HEK293T (cell line): ENCODE measurements around the gene HCN4.

Experiments used
- BHLHE40 ChIP-seq: fragments of 450-650 bp; IDR thresholded peaks from 2 replicates; pipeline ENCODE4 v1.6.1; 2016; ENCODE audit warnings: mild to moderate bottlenecking, moderate library complexity, borderline replicate concordance
- CTBP1 ChIP-seq: fragments of 450-650 bp; IDR thresholded peaks from 2 replicates; pipeline ENCODE4 v1.6.1; 2016; ENCODE audit warnings: borderline replicate concordance
- ELF4 ChIP-seq: fragments of 450-650 bp; IDR thresholded peaks from 2 replicates; pipeline ENCODE4 v1.6.1; 2017; ENCODE audit warnings: antibody characterized with exemption
- FOXM1 ChIP-seq: fragments of 450-650 bp; IDR thresholded peaks from 2 replicates; pipeline ENCODE4 v1.6.1; 2017; ENCODE audit warnings: mild to moderate bottlenecking, borderline replicate concordance
- HDGF ChIP-seq: fragments of 450-650 bp; IDR thresholded peaks from 2 replicates; pipeline ENCODE4 v1.6.1; 2017; ENCODE audit warnings: antibody characterized with exemption, borderline replicate concordance
- NFRKB ChIP-seq: fragments of 450-650 bp; IDR thresholded peaks from 2 replicates; pipeline ENCODE4 v1.6.1; 2016; ENCODE audit warnings: mild to moderate bottlenecking, moderate library complexity
- SP1 ChIP-seq: fragments of 450-650 bp; IDR thresholded peaks from 2 replicates; pipeline ENCODE4 v1.6.1; 2017
- SUZ12 ChIP-seq: fragments of 450-650 bp; IDR thresholded peaks from 2 replicates; pipeline ENCODE4 v1.6.1; 2016; ENCODE audit warnings: mild to moderate bottlenecking

GRCh38 chr15:73373221-73373620 is 4.5 kb upstream of the HCN4 start:
- TF ChIP-seq SP1 (no peak), ELF4 (no peak), BHLHE40 (no peak), SUZ12 (no peak), NFRKB (no peak), CTBP1 (no peak), FOXM1 (no peak), HDGF (no peak)
